ENCODE data around the gene LRRC4B.

Gene LRRC4B

GRCh38 chr19:50564229-50565105, 3.8 kb downstream of the LRRC4B start:
- no peak overlapping the region for H3K4me3 Mint-ChIP-seq
- H3K27me3 Mint-ChIP-seq = peaks cover 75% of the 10 kb centered on the region
- CTCF ChIA-PET = interaction anchor here (0.6 kb wide), 1 partner anchor 8 kb away, joined by 3 read pairs; no protein-coding TSS in a partner anchor

GRCh38 chr19:50563597-50563996, 4.6 kb downstream of the LRRC4B start:
- H3K9me3 Mint-ChIP-seq = no peaks in the 10 kb centered on the region
- H3K36me3 Mint-ChIP-seq = no peaks in the 10 kb centered on the region
- CTCF ChIA-PET = no interaction called here
- H3K27ac Mint-ChIP-seq = no peak overlapping the region
- no peak overlapping the region for H3K4me3 Mint-ChIP-seq
- H3K4me1 Mint-ChIP-seq = peaks cover 4% of the 10 kb centered on the region
- DNase-seq = no peak
- peaks cover 70% of the 10 kb centered on the region for H3K27me3 Mint-ChIP-seq

More at GRCh38 chr19:50564229-50565105, 3.8 kb downstream of the LRRC4B start:
- no peaks in the 10 kb centered on the region for H3K36me3 Mint-ChIP-seq
- H3K4me1 Mint-ChIP-seq = peaks cover 4% of the 10 kb centered on the region
- DNase-seq = no peak
- H3K27ac Mint-ChIP-seq = no peak overlapping the region
- no peaks in the 10 kb centered on the region for H3K9me3 Mint-ChIP-seq

- H3K27ac Mint-ChIP-seq = no peak overlapping the region
- peaks cover 4% of the 10 kb centered on the region for H3K4me1 Mint-ChIP-seq
- DNase-seq = no peak
- CTCF ChIA-PET = no interaction called here
- no peaks in the 10 kb centered on the region for H3K9me3 Mint-ChIP-seq
- H3K27me3 Mint-ChIP-seq = peaks cover 70% of the 10 kb centered on the region
- H3K36me3 Mint-ChIP-seq = no peaks in the 10 kb centered on the region
- no peak overlapping the region for H3K4me3 Mint-ChIP-seq
Measured at GRCh38 chr19:50562996-50563395, 5.2 kb downstream of the LRRC4B start.

GRCh38 chr19:50562329-50562728, 5.9 kb downstream of the LRRC4B start:
- Mint-ChIP-seq H3K36me3 (no peaks in the 10 kb centered on the region), H3K9me3 (no peaks in the 10 kb centered on the region), H3K27ac (no peak overlapping the region), H3K4me1 (peaks cover 4% of the 10 kb centered on the region), H3K27me3 (peaks cover 71% of the 10 kb centered on the region), H3K4me3 (no peak overlapping the region)
- CTCF ChIA-PET = no interaction called here
- DNase-seq = no peak

GRCh38 chr19:50559636-50560035, 8.6 kb downstream of the LRRC4B start:
- H3K27me3 Mint-ChIP-seq = peaks cover 71% of the 10 kb centered on the region
- H3K4me1 Mint-ChIP-seq = peaks cover 10% of the 10 kb centered on the region
- no peak overlapping the region for H3K27ac Mint-ChIP-seq
- no peaks in the 10 kb centered on the region for H3K9me3 Mint-ChIP-seq
- H3K36me3 Mint-ChIP-seq = no peaks in the 10 kb centered on the region
- no peak overlapping the region for H3K4me3 Mint-ChIP-seq
- CTCF ChIA-PET = interaction anchor here (0.6 kb wide), 1 partner anchor 14 kb away, joined by 3 read pairs; no protein-coding TSS in a partner anchor
- DNase-seq = no peak

- CTCF ChIA-PET = interaction anchor here (0.5 to 1.4 kb wide), 3 partner anchors 11 to 223 kb away, joined by 3 to 5 read pairs (median 3); no protein-coding TSS in a partner anchor
- H3K4me3 Mint-ChIP-seq = no peak overlapping the region
- peaks cover 71% of the 10 kb centered on the region for H3K27me3 Mint-ChIP-seq
Measured at GRCh38 chr19:50558449-50558848, 9.8 kb downstream of the LRRC4B start.

GRCh38 chr19:50558039-50558438, 10.2 kb downstream of the LRRC4B start:
- CTCF ChIA-PET = interaction anchor here (1.0 to 1.4 kb wide), 2 partner anchors 11 to 199 kb away, joined by 3 to 5 read pairs; no protein-coding TSS in a partner anchor
- Mint-ChIP-seq H3K4me1 (peaks cover 10% of the 10 kb centered on the region), H3K4me3 (no peak overlapping the region), H3K9me3 (no peaks in the 10 kb centered on the region), H3K27me3 (peaks cover 71% of the 10 kb centered on the region), H3K36me3 (no peaks in the 10 kb centered on the region), H3K27ac (no peak overlapping the region)
- no peak for DNase-seq

More at GRCh38 chr19:50558449-50558848, 9.8 kb downstream of the LRRC4B start:
- Mint-ChIP-seq H3K36me3 (no peaks in the 10 kb centered on the region), H3K27ac (no peak overlapping the region), H3K4me1 (peaks cover 10% of the 10 kb centered on the region), H3K9me3 (no peaks in the 10 kb centered on the region)
- DNase-seq = no peak

- Mint-ChIP-seq H3K27ac (no peak overlapping the region), H3K4me3 (no peak overlapping the region), H3K9me3 (no peaks in the 10 kb centered on the region), H3K4me1 (peaks cover 10% of the 10 kb centered on the region), H3K27me3 (peaks cover 71% of the 10 kb centered on the region), H3K36me3 (no peaks in the 10 kb centered on the region)
- CTCF ChIA-PET = interaction anchor here (0.5 to 4.1 kb wide), 9 partner anchors 8 to 200 kb away, joined by 3 to 36 read pairs (median 4); no protein-coding TSS in a partner anchor
- no peak for DNase-seq
Measured at GRCh38 chr19:50557009-50557613, 11.1 kb downstream of the LRRC4B start.

- H3K4me1 Mint-ChIP-seq = peaks cover 10% of the 10 kb centered on the region
- H3K27ac Mint-ChIP-seq = no peak overlapping the region
- no peaks in the 10 kb centered on the region for H3K9me3 Mint-ChIP-seq
- H3K36me3 Mint-ChIP-seq = no peaks in the 10 kb centered on the region
- CTCF ChIA-PET = interaction anchor here (0.5 to 4.1 kb wide), 14 partner anchors 8 to 366 kb away, joined by 3 to 36 read pairs (median 4); no protein-coding TSS in a partner anchor
- DNase-seq = peak; percentile 85
- H3K27me3 Mint-ChIP-seq = peaks cover 75% of the 10 kb centered on the region
- H3K4me3 Mint-ChIP-seq = peak overlapping the region; percentile 80
Measured at GRCh38 chr19:50556282-50557008, 11.8 kb downstream of the LRRC4B start.

GRCh38 chr19:50555450-50556281, 12.6 kb downstream of the LRRC4B start:
- H3K4me3 Mint-ChIP-seq = peak overlapping the region; percentile 80
- H3K27me3 Mint-ChIP-seq = peaks cover 83% of the 10 kb centered on the region
- H3K36me3 Mint-ChIP-seq = no peaks in the 10 kb centered on the region
- DNase-seq = peak; percentile 9
- peaks cover 10% of the 10 kb centered on the region for H3K4me1 Mint-ChIP-seq
- CTCF ChIA-PET = interaction anchor here (0.7 to 4.1 kb wide), 14 partner anchors 8 to 367 kb away, joined by 3 to 36 read pairs (median 4); no protein-coding TSS in a partner anchor
- H3K27ac Mint-ChIP-seq = no peak overlapping the region
- no peaks in the 10 kb centered on the region for H3K9me3 Mint-ChIP-seq

- Mint-ChIP-seq H3K9me3 (no peaks in the 10 kb centered on the region), H3K4me1 (peaks cover 10% of the 10 kb centered on the region), H3K27ac (no peak overlapping the region), H3K36me3 (no peaks in the 10 kb centered on the region), H3K27me3 (peaks cover 89% of the 10 kb centered on the region), H3K4me3 (no peak overlapping the region)
- CTCF ChIA-PET = interaction anchor here (1.4 to 4.1 kb wide), 5 partner anchors 11 to 367 kb away, joined by 3 to 36 read pairs (median 4); no protein-coding TSS in a partner anchor
- DNase-seq = peak; percentile 18
Measured at GRCh38 chr19:50555033-50555432, 13.2 kb downstream of the LRRC4B start.

GRCh38 chr19:50554212-50554611, 14.0 kb downstream of the LRRC4B start:
- CTCF ChIA-PET = interaction anchor here (1.9 to 4.1 kb wide), 2 partner anchors 10 to 16 kb away, joined by 4 to 36 read pairs; no protein-coding TSS in a partner anchor

GRCh38 chr19:50553134-50553703, 15.0 kb downstream of the LRRC4B start:
- Mint-ChIP-seq H3K27me3 (peaks cover 94% of the 10 kb centered on the region), H3K9me3 (no peaks in the 10 kb centered on the region), H3K4me1 (peaks cover 10% of the 10 kb centered on the region), H3K36me3 (no peaks in the 10 kb centered on the region), H3K4me3 (no peak overlapping the region), H3K27ac (no peak overlapping the region)
- peak; percentile 14 for DNase-seq
- CTCF ChIA-PET = no interaction called here

More at GRCh38 chr19:50554212-50554611, 14.0 kb downstream of the LRRC4B start:
- Mint-ChIP-seq H3K9me3 (no peaks in the 10 kb centered on the region), H3K27ac (no peak overlapping the region), H3K4me1 (peaks cover 10% of the 10 kb centered on the region), H3K36me3 (no peaks in the 10 kb centered on the region), H3K4me3 (no peak overlapping the region), H3K27me3 (peaks cover 97% of the 10 kb centered on the region)
- DNase-seq = peak; percentile 16

All from activated naive CD4-positive, alpha-beta T cell treated with anti-CD3 and anti-CD28 coated beads, Interleukin-2, amount 10 ng/mL, durations not matched to agents 7 days and 5 days (primary cell).